NCI-H446 treated with DMSO at 0.1 percent for 48 hours (cell line): Measurements from ENCODE around the gene DDIT3.
"Not testable (repeated sequence)": the region's sequence is repeated elsewhere in the genome, so short reads cannot be mapped to it uniquely, and the experiment has no call there.

Experiments
- DNase-seq: peaks from one replicate; lab custom pipeline; 2025; lab: John Stamatoyannopoulos, UW

The DDIT3 gene

DNA sequence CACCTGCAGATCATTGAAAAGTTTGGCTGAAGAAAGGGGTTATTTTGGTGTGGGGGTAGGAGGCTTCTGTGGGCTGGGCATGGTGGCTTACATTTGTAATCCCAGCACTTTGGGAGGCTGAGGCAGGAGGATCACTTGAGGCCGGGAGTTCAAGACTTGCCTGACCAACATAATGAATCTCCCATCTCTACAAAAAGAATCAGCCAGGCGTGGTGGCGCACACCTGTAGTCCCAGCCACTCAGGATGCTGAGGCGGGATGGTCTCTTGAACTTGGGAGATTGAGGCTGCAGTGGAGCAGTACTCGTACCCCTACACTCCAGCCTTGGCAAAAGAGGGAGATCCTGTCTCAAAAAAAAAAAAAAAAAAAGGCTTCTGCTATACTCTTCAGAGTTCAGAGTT, 7.0 kb downstream of the DDIT3 start:
- no peak for DNase-seq

- no peak for DNase-seq
Observed at GRCh38 chr12:57512665-57513064, 7.6 kb downstream of the DDIT3 start.

DNA sequence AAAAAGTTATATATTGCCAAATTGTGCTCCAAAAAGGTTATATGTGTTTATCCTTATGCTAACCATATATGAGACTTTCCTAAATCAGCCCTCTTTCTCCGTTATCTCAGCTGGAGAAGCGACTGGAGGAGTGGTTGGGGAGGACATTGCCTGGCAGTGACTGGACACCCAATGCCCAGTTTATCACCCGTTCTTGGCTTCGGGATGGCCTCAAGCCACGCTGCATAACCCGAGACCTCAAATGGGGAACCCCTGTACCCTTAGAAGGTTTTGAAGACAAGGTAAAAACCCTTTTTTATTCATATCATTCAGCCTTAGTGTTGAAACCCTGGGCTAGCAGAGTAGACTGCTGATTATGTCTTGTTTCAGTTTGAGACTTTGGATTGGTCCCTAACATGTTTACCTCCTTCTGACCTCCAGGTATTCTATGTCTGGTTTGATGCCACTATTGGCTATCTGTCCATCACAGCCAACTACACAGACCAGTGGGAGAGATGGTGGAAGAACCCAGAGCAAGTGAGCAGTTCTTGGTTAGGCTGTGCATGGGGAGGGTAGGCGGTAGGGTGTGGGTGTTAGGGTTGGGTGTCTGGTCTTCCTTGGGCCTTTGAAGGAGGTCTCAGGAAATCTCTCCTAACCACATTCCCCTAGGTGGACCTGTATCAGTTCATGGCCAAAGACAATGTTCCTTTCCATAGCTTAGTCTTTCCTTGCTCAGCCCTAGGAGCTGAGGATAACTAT, 8.6 kb downstream of the DDIT3 start:
- no peak for DNase-seq

- DNase-seq: no peak
Observed at GRCh38 chr12:57511161-57511560, 9.2 kb downstream of the DDIT3 start.

GRCh38 chr12:57507796-57508195, 12.5 kb downstream of the DDIT3 start:
- DNase-seq: not testable (repeated sequence)

DNA sequence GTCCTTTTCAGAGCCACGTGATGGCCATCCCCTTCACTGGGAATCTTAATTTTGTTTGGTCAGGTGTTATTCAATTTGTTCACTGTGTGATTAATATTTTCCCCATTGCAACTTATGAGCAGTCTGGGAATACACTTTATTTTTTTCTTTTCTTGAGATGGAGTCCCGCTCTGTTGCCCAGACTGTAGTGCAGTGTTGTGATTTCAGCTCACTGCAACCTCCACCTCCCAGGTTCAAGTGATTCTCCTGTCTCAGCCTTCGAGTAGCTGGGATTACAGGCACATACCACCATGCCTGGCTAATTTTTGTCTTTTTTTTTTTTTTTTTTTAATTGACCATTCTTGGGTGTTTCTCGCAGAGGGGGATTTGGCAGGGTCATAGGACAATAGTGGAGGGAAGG, 13.8 kb downstream of the DDIT3 start:
- DNase-seq: not testable (repeated sequence)

GRCh38 chr12:57502311-57502969, 17.9 kb downstream of the DDIT3 start:
- DNase-seq: not testable (repeated sequence)

- DNase-seq: no peak
Observed at GRCh38 chr12:57500213-57500612, 20.1 kb downstream of the DDIT3 start.

- DNase-seq: no peak
Observed at GRCh38 chr12:57498571-57498970, 21.7 kb downstream of the DDIT3 start.

GRCh38 chr12:57498132-57498502, 22.2 kb downstream of the DDIT3 start:
- no peak for DNase-seq

DNA sequence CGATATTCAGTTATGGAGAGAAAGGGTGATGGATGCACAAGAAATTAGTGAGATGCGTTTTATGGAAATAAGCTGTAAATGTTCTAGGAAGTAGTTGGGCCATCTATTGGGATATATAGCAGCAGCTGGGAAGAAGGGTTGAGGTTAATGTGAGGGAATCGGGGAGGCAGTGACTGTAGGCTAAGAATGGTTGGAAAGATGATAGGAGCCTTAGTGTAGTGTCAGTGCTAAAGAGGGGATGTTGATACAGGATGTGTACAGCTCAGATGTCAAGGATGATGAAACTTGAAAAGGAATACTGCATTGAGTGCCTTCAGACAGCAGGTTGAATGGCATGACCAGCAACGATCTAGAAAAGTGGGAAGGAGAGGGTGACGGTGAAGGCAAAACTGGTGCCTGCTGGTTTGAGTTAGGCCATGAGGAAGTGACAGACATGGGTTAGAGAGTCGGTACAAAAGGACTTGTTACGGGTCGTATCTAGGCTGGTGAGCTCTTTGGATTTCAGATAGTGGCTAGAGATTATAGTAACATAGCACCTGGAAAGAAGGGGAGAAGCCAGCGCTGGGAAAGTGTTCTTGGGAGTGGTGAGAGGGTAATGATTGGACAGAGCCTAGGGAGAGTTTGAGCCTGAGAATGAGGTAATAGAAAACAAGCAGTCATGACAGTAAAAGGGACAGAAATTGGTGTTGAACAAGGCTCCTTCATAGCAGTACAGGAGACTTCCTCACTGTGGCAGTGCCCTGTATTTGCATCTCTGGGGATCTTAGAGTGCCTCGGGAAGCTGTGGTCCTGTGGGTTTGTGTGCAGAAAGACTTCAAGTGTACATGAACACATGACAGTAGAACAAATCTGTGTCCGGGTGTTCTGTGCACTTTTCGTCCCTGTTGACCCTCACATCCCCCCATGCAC, 22.8 kb downstream of the DDIT3 start:
- DNase-seq: no peak

DNA sequence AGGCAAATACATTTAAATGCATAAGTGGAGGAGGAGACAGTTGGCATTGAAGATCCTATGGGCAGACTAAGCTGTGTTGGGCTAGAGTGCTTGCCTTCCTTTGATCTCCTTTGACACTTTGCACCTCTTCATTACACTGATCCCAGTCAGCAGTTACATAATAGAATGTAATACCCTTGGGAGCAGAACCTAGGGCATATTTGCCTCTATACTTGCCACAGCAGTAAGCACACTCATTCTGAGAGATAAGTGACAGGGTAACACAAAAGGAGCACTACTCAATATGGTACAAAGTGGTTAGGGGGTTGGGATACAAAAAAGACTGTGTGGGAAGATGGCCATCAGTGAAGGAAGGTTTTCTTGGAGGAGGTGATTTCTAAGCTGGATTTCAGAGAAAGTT, 23.5 kb downstream of the DDIT3 start:
- no peak for DNase-seq

GRCh38 chr12:57495051-57495701, 25.1 kb downstream of the DDIT3 start:
- DNase-seq: not testable (repeated sequence)

GRCh38 chr12:57491393-57492280, 28.7 kb downstream of the DDIT3 start:
- no peak for DNase-seq

GRCh38 chr12:57490126-57490525, 30.2 kb downstream of the DDIT3 start:
- DNase-seq: no peak

DNA sequence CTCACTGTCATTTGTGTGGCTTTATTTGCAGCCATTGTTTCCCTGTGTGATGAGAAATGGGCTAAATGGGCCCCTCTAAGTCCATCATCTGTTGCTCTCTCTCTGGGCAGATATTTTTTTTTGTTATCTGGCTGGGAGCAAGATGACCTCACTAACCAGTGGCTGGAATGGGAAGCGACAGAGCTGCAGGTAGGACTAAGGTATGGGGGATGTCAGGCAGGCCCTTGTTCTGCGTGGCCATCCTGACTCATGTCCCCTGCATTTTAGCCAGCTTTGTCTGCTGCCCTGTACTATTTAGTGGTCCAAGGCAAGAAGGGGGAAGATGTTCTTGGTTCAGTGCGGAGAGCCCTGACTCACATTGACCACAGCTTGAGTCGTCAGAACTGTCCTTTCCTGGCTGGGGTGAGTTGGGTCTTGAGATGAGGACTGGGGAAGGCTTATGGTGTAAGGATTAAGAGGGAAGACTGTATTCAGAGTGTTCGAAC, 31.1 kb downstream of the DDIT3 start:
- no peak for DNase-seq

- no peak for DNase-seq
Observed at GRCh38 chr12:57488402-57489156, 31.7 kb downstream of the DDIT3 start.

GRCh38 chr12:57487597-57488401, 32.5 kb downstream of the DDIT3 start, which contains the start of gene MARS1:
Gene MARS1, plus strand, starts transcription at chr12:57488068. Its CDS starts 23 bp downstream, at chr12:57488091.
- DNase-seq: peak; percentile 92

DNA sequence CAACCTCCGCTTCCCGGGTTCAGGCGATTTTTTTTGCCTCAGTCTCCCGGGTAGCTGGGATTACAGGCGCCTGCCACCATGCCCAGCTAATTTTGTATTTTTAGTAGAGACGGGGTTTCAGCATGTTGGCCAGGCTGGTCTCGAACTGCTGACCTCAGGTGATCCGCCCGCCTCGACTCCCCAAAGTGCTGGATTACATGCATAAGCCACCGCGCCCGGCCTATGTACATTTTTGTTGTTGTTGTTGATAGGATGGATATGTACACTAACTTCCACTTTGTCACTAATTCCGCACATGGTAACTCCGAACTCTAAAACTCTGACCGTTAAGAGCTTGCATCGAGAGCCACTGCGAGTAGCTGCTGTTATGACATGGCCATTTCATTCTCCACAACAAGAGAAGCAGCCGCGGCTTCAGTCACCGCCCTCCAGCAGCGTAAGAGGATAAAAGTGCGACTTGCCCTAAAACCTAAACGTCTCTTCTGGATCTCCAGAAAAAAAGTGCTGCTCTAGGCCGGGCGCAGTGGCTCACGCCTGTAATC, 33.2 kb downstream of the DDIT3 start:
- DNase-seq: no peak
